ENCODE measurements around the gene BMAL1. TPM values are rescaled to one million over a fixed set of nuclear protein-coding genes. Genes with fewer than 3 reads are reported as not detected.

Gene BMAL1
- total and polyA plus RNA-seq, 2 donors (not counting 1 experiment from before 2014, with no cell fraction given): 10.7 to 11.2 TPM

GRCh38 chr11:13415201-13415600 lies 137.6 kb downstream of the BMAL1 start:
- H4K20me1 ChIP-seq (ENCODE audit: control insufficient read depth, extremely low read depth, insufficient read depth, low read length): no peaks in the 10 kb centered on the region
- TF ChIP-seq, protein P1, sequence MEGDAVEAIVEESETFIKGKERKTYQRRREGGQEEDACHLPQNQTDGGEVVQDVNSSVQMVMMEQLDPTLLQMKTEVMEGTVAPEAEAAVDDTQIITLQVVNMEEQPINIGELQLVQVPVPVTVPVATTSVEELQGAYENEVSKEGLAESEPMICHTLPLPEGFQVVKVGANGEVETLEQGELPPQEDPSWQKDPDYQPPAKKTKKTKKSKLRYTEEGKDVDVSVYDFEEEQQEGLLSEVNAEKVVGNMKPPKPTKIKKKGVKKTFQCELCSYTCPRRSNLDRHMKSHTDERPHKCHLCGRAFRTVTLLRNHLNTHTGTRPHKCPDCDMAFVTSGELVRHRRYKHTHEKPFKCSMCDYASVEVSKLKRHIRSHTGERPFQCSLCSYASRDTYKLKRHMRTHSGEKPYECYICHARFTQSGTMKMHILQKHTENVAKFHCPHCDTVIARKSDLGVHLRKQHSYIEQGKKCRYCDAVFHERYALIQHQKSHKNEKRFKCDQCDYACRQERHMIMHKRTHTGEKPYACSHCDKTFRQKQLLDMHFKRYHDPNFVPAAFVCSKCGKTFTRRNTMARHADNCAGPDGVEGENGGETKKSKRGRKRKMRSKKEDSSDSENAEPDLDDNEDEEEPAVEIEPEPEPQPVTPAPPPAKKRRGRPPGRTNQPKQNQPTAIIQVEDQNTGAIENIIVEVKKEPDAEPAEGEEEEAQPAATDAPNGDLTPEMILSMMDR (conservative IDR thresholded peaks at IDR 0.05 in 1 of 2, IDR thresholded peaks at IDR 0.05 in 1 of 2; ENCODE audit: low read depth in 1 of 2, low read length in 2 of 2): no peak
- TF ChIP-seq EZH2 (IDR thresholded peaks at IDR 0.05; ENCODE audit: low read length, missing control alignments): no peak
- H3K9ac ChIP-seq (ENCODE audit: insufficient read depth, low read length): no peak overlapping the region
- DNase-seq (ENCODE audit: low read depth in 2 of 2): no peak
- no peak overlapping the region for H3K4me2 ChIP-seq (ENCODE audit: extremely low read depth, insufficient read depth, low read length)
- H3K79me2 ChIP-seq (ENCODE audit: control insufficient read depth, insufficient read depth, low read length): no peaks in the 10 kb centered on the region
- no peaks in the 10 kb centered on the region for H3K4me1 ChIP-seq (ENCODE audit: control insufficient read depth, extremely low read depth, insufficient read depth, low read length)
- no peaks in the 10 kb centered on the region for H3K9me3 ChIP-seq (ENCODE audit: control insufficient read depth, insufficient read depth, low read depth, low read length)
- no peak overlapping the region for H3K27ac ChIP-seq (ENCODE audit: insufficient read depth, low read length)
- H3K27me3 ChIP-seq (ENCODE audit: control insufficient read depth, insufficient read depth, low read length): no peaks in the 10 kb centered on the region
- H3K36me3 ChIP-seq (ENCODE audit: control insufficient read depth, insufficient read depth, low read length): peaks cover 4% of the 10 kb centered on the region
- no peak overlapping the region for H2AFZ ChIP-seq (ENCODE audit: low read length)
- no peak overlapping the region for H3K4me3 ChIP-seq (replicated peaks in 1 of 4; ENCODE audit: control extremely low read depth in 1 of 4, insufficient read depth in 1 of 4, low read depth in 3 of 4, low read length in 4 of 4)

DNA sequence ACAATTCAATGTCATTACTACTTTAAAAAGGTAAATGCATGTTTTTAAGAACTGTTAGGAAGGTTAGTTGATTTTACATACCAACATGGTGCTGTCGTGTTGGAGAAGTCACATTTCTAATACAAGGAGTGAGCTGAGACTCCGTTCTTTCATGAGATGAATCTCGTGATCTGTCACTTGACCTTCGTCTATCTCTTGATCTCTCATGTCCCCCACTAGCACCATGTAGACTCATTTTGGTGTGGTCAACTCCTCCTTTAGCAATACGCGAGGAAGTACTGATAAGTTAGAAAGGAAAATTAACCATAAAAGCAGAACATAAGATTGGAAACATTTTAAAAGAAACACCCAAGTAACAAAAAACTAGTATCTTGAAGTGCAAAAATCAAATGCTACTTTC lies 144.0 kb downstream of the BMAL1 start:
- Histone ChIP-seq H3K27ac (ENCODE audit: insufficient read depth, low read length) (no peak overlapping the region), H3K27me3 (ENCODE audit: control insufficient read depth, insufficient read depth, low read length) (no peaks in the 10 kb centered on the region), H3K36me3 (ENCODE audit: control insufficient read depth, insufficient read depth, low read length) (peaks cover under 1% of the 10 kb centered on the region), H3K9ac (ENCODE audit: insufficient read depth, low read length) (no peak overlapping the region), H3K4me2 (ENCODE audit: extremely low read depth, insufficient read depth, low read length) (no peak overlapping the region), H3K4me3 (replicated peaks in 1 of 4; ENCODE audit: control extremely low read depth in 1 of 4, insufficient read depth in 1 of 4, low read depth in 3 of 4, low read length in 4 of 4) (no peak overlapping the region), H2AFZ (ENCODE audit: low read length) (no peak overlapping the region), H3K79me2 (ENCODE audit: control insufficient read depth, insufficient read depth, low read length) (no peaks in the 10 kb centered on the region), H4K20me1 (ENCODE audit: control insufficient read depth, extremely low read depth, insufficient read depth, low read length) (no peaks in the 10 kb centered on the region), H3K4me1 (ENCODE audit: control insufficient read depth, extremely low read depth, insufficient read depth, low read length) (no peaks in the 10 kb centered on the region), H3K9me3 (ENCODE audit: control insufficient read depth, insufficient read depth, low read depth, low read length) (no peaks in the 10 kb centered on the region)
- no peak for DNase-seq (ENCODE audit: low read depth in 2 of 2)
- TF ChIP-seq EZH2 (IDR thresholded peaks at IDR 0.05; ENCODE audit: low read length, missing control alignments): no peak
- TF ChIP-seq, protein P1 (conservative IDR thresholded peaks at IDR 0.05 in 1 of 2, IDR thresholded peaks at IDR 0.05 in 1 of 2; ENCODE audit: low read depth in 1 of 2, low read length in 2 of 2): no peak

- Histone ChIP-seq H3K79me2 (ENCODE audit: control insufficient read depth, insufficient read depth, low read length) (peaks cover 4% of the 10 kb centered on the region), H2AFZ (ENCODE audit: low read length) (no peak overlapping the region), H3K9ac (ENCODE audit: insufficient read depth, low read length) (no peak overlapping the region), H4K20me1 (ENCODE audit: control insufficient read depth, extremely low read depth, insufficient read depth, low read length) (no peaks in the 10 kb centered on the region), H3K9me3 (ENCODE audit: control insufficient read depth, insufficient read depth, low read depth, low read length) (no peaks in the 10 kb centered on the region), H3K4me2 (ENCODE audit: extremely low read depth, insufficient read depth, low read length) (no peak overlapping the region), H3K27me3 (ENCODE audit: control insufficient read depth, insufficient read depth, low read length) (no peaks in the 10 kb centered on the region), H3K27ac (ENCODE audit: insufficient read depth, low read length) (no peak overlapping the region), H3K36me3 (ENCODE audit: control insufficient read depth, insufficient read depth, low read length) (no peaks in the 10 kb centered on the region), H3K4me1 (ENCODE audit: control insufficient read depth, extremely low read depth, insufficient read depth, low read length) (no peaks in the 10 kb centered on the region), H3K4me3 (replicated peaks in 1 of 4; ENCODE audit: control extremely low read depth in 1 of 4, insufficient read depth in 1 of 4, low read depth in 3 of 4, low read length in 4 of 4) (no peak overlapping the region)
- no peak for DNase-seq (ENCODE audit: low read depth in 2 of 2)
- no peak for TF ChIP-seq EZH2 (IDR thresholded peaks at IDR 0.05; ENCODE audit: low read length, missing control alignments)
- TF ChIP-seq, protein P1 (conservative IDR thresholded peaks at IDR 0.05 in 1 of 2, IDR thresholded peaks at IDR 0.05 in 1 of 2; ENCODE audit: low read depth in 1 of 2, low read length in 2 of 2): no peak
Measured at GRCh38 chr11:13423372-13423771, 145.8 kb downstream of the BMAL1 start.

All from fibroblast of lung (primary cell).